Parathyroid adenoma (tissue), 2 donors: ENCODE results near the gene FFAR3.
"Not testable (repeated sequence)": the region's sequence is repeated elsewhere in the genome, so short reads cannot be mapped to it uniquely, and the experiment has no call there.

Source experiments
- H2AFZ ChIP-seq: fragments of 300-600 bp; sonication (generic); one replicate; pipeline ENCODE4 v1.7.0; 2017; ENCODE audit warnings: antibody characterized with exemption, mild to moderate bottlenecking
- H3K27ac ChIP-seq: fragments of 300-600 bp; sonication (generic); one replicate; pipeline ENCODE4 v1.7.0; 2017
- H3K27me3 ChIP-seq: fragments of 300-600 bp; sonication (generic); one replicate; pipeline ENCODE4 v1.7.0; 2017; ENCODE audit warnings: low read length; ENCODE audit not compliant: control insufficient read depth, insufficient read depth
- H3K36me3 ChIP-seq: fragments of 300-600 bp; sonication (generic); one replicate; pipeline ENCODE4 v1.7.0; 2017; ENCODE audit warnings: low read length; ENCODE audit not compliant: control insufficient read depth, insufficient read depth
- H3K4me1 ChIP-seq: fragments of 300-600 bp; sonication (generic); one replicate; pipeline ENCODE4 v1.7.0; 2017; ENCODE audit warnings: control low read depth
- H3K4me2 ChIP-seq: fragments of 300-600 bp; sonication (generic); one replicate; pipeline ENCODE4 v1.7.0; 2017; ENCODE audit warnings: low read length
- H3K4me3 ChIP-seq: fragments of 300-600 bp; sonication (generic); one replicate; pipeline ENCODE4 v1.7.0; 2017; ENCODE audit warnings: low read depth, low read length
- H3K79me2 ChIP-seq: fragments of 300-600 bp; sonication (generic); one replicate; pipeline ENCODE4 v1.7.0; 2017; ENCODE audit warnings: control low read depth
- H3K9ac ChIP-seq: fragments of 300-600 bp; sonication (generic); one replicate; pipeline ENCODE4 v1.7.0; 2017; ENCODE audit warnings: mild to moderate bottlenecking
- H3K9me3 ChIP-seq: fragments of 300-600 bp; sonication (generic); one replicate; pipeline ENCODE4 v1.7.0; 2017; ENCODE audit warnings: low read length; ENCODE audit not compliant: control insufficient read depth
- CTCF ChIP-seq: fragments of 300-600 bp; sonication (generic); IDR thresholded peaks from one replicate; pipeline ENCODE4 v1.7.0; 2017; ENCODE audit warnings: antibody characterized with exemption, mild to moderate bottlenecking
- donor health status: primary hyperparathyroidism.

FFAR3 gene

GRCh38 chr19:35397064-35397463, 38.8 kb downstream of the FFAR3 start:
- no peak for TF ChIP-seq CTCF
- Histone ChIP-seq H3K9me3 (no peaks in the 10 kb centered on the region), H3K79me2 (no peaks in the 10 kb centered on the region), H3K27me3 (no peaks in the 10 kb centered on the region), H2AFZ (no peak overlapping the region), H3K27ac (no peak overlapping the region), H3K4me1 (peaks cover 40% of the 10 kb centered on the region), H3K9ac (no peak overlapping the region), H3K4me2 (no peak overlapping the region), H3K36me3 (no peaks in the 10 kb centered on the region), H3K4me3 (no peak overlapping the region)

GRCh38 chr19:35398570-35398969, 40.3 kb downstream of the FFAR3 start:
- H3K79me2 ChIP-seq = no peaks in the 10 kb centered on the region
- H3K27ac ChIP-seq = no peak overlapping the region
- no peak for TF ChIP-seq CTCF
- H3K36me3 ChIP-seq = no peaks in the 10 kb centered on the region
- no peak overlapping the region for H3K9ac ChIP-seq
- H2AFZ ChIP-seq = no peak overlapping the region
- H3K4me3 ChIP-seq = no peak overlapping the region
- no peak overlapping the region for H3K4me2 ChIP-seq
- no peaks in the 10 kb centered on the region for H3K9me3 ChIP-seq
- no peaks in the 10 kb centered on the region for H3K27me3 ChIP-seq
- H3K4me1 ChIP-seq = peaks cover 41% of the 10 kb centered on the region

- H3K27ac ChIP-seq = peak overlapping the region; percentile 34
- H3K36me3 ChIP-seq = no peaks in the 10 kb centered on the region
- no peak overlapping the region for H3K4me3 ChIP-seq
- peak overlapping the region; percentile 62 for H2AFZ ChIP-seq
- H3K9me3 ChIP-seq = no peaks in the 10 kb centered on the region
- H3K79me2 ChIP-seq = no peaks in the 10 kb centered on the region
- no peaks in the 10 kb centered on the region for H3K27me3 ChIP-seq
- no peak overlapping the region for H3K9ac ChIP-seq
- no peak for TF ChIP-seq CTCF
- peaks cover 43% of the 10 kb centered on the region for H3K4me1 ChIP-seq
- H3K4me2 ChIP-seq = peak overlapping the region; percentile 44
Observed at GRCh38 chr19:35399231-35399630, 41.0 kb downstream of the FFAR3 start.

- Histone ChIP-seq H3K4me3 (no peak overlapping the region), H3K9me3 (no peaks in the 10 kb centered on the region), H3K79me2 (no peaks in the 10 kb centered on the region), H3K4me2 (no peak overlapping the region), H3K4me1 (peaks cover 48% of the 10 kb centered on the region), H3K9ac (no peak overlapping the region), H3K36me3 (no peaks in the 10 kb centered on the region), H3K27ac (no peak overlapping the region), H3K27me3 (no peaks in the 10 kb centered on the region), H2AFZ (no peak overlapping the region)
- no peak for TF ChIP-seq CTCF
Observed at GRCh38 chr19:35399948-35400772, 41.9 kb downstream of the FFAR3 start.

GRCh38 chr19:35400773-35401100, 42.5 kb downstream of the FFAR3 start:
- Histone ChIP-seq H3K9me3 (no peaks in the 10 kb centered on the region), H3K36me3 (no peaks in the 10 kb centered on the region), H2AFZ (peak overlapping the region; percentile 7), H3K4me3 (no peak overlapping the region), H3K4me2 (no peak overlapping the region), H3K4me1 (peaks cover 45% of the 10 kb centered on the region), H3K27me3 (no peaks in the 10 kb centered on the region), H3K79me2 (no peaks in the 10 kb centered on the region), H3K27ac (peak overlapping the region; percentile 95), H3K9ac (no peak overlapping the region)
- TF ChIP-seq CTCF = no peak

- Histone ChIP-seq H3K27ac (peak overlapping the region; percentile 95), H3K4me1 (peaks cover 43% of the 10 kb centered on the region), H2AFZ (peak overlapping the region; percentile 25)
- H3K36me3 ChIP-seq, H3K27me3 ChIP-seq, H3K4me2 ChIP-seq, H3K79me2 ChIP-seq, H3K9ac ChIP-seq, H3K9me3 ChIP-seq, H3K4me3 ChIP-seq: not testable (repeated sequence)
Observed at GRCh38 chr19:35401416-35401815, 43.2 kb downstream of the FFAR3 start.
